OCI-LY7 (cell line): ENCODE measurements around the gene WDR43. TPM values are rescaled to one million over a fixed set of nuclear protein-coding genes. Genes with fewer than 3 reads are reported as not detected.

Source experiments
- BruUV-seq: library from RNA; stranded (reverse); fragments of 400-500 nt; replicated peaks from 2 replicates; lab custom pipeline; 2021; lab: Mats Ljungman, UMichigan
- CTCF ChIA-PET: fragments of 300-600 bp; sonication (Branson Sonifier 250); formaldehyde crosslinking; loops from one replicate; lab custom pipeline; 2022; ENCODE audit warnings: antibody characterized with exemption; ENCODE audit not compliant: unreplicated experiment; lab: Charles Lee
- POLR2A ChIA-PET: fragments of 300-600 bp; sonication (Branson Sonifier 250); formaldehyde crosslinking; loops from one replicate; lab custom pipeline; 2022; ENCODE audit warnings: antibody characterized with exemption; lab: Charles Lee
- DNase-seq: peaks from one replicate; pipeline ENCODE4 v3.0.0-alpha.2; 2015; ENCODE audit warnings: low spot score
- H2AFZ ChIP-seq: fragments of 200-600 bp; sonication (generic), shearing (Covaris generic); 2 replicates; pipeline ENCODE4 v1.6.1; 2014; ENCODE audit warnings: mild to moderate bottlenecking, antibody characterized with exemption, low read length, moderate library complexity
- H3K27ac ChIP-seq: fragments of 200-600 bp; sonication (generic); 2 replicates; pipeline ENCODE4 v1.5.1; 2014; ENCODE audit warnings: mixed run types, low read depth, mild to moderate bottlenecking, moderate library complexity, low read length, inconsistent platforms; ENCODE audit not compliant: poor library complexity, severe bottlenecking
- H3K36me3 ChIP-seq: fragments of 200-600 bp; sonication (generic); 2 replicates; pipeline ENCODE4 v1.6.1; 2014; ENCODE audit warnings: mild to moderate bottlenecking, antibody characterized with exemption, low read length, moderate library complexity, mixed read lengths; ENCODE audit not compliant: insufficient read depth
- H3K4me1 ChIP-seq: fragments of 200-600 bp; sonication (generic); 2 replicates; pipeline ENCODE4 v1.5.1; 2014; ENCODE audit warnings: mild to moderate bottlenecking, low read length; ENCODE audit not compliant: insufficient read depth, poor library complexity, severe bottlenecking
- H3K4me2 ChIP-seq: fragments of 200-600 bp; sonication (generic); 2 replicates; pipeline ENCODE4 v1.6.1; 2014; ENCODE audit warnings: mild to moderate bottlenecking, low read length
- H3K4me3 ChIP-seq: fragments of 200-600 bp; sonication (generic); 2 replicates; pipeline ENCODE4 v1.5.1; 2014; ENCODE audit warnings: mild to moderate bottlenecking, low read depth, low read length; ENCODE audit not compliant: poor library complexity, severe bottlenecking
- H3K79me2 ChIP-seq: fragments of 200-600 bp; sonication (generic); 2 replicates; pipeline ENCODE4 v1.6.1; 2016; ENCODE audit warnings: low read depth, mild to moderate bottlenecking, low read length, moderate library complexity, mixed read lengths; ENCODE audit not compliant: insufficient read depth
- H3K9me2 ChIP-seq: fragments of 200-600 bp; sonication (generic); 2 replicates; pipeline ENCODE4 v1.6.1; 2016; ENCODE audit warnings: mild to moderate bottlenecking, low read length, mixed read lengths; ENCODE audit not compliant: insufficient read depth
- H3K9me3 ChIP-seq: fragments of 200-600 bp; sonication (generic); 2 replicates; pipeline ENCODE4 v1.6.1; 2014; ENCODE audit warnings: mild to moderate bottlenecking, mixed run types, low read length, mixed read lengths
- H4K20me1 ChIP-seq: fragments of 200-600 bp; sonication (generic); 2 replicates; pipeline ENCODE4 v1.6.1; 2014; ENCODE audit warnings: mild to moderate bottlenecking, antibody characterized with exemption, low read length, moderate library complexity, mixed read lengths; ENCODE audit not compliant: insufficient read depth
- CTCF ChIP-seq: fragments of 200-600 bp; sonication (generic); conservative IDR thresholded peaks from 2 replicates; pipeline ENCODE4 v1.5.1; 2014; ENCODE audit warnings: mild to moderate bottlenecking, antibody characterized with exemption, low read length, moderate library complexity, mixed read lengths
- EZH2phosphoT487 ChIP-seq: fragments of 200-600 bp; sonication (generic); IDR thresholded peaks from 2 replicates; pipeline ENCODE4 v1.6.1; 2018; ENCODE audit warnings: low read depth, borderline replicate concordance, mild to moderate bottlenecking, mixed run types, antibody characterized with exemption, low read length, moderate library complexity, mixed read lengths
- intact Hi-C: fragments of 100-400 bp; cut with micrococcal nuclease; formaldehyde crosslinking; loops from one replicate; pipeline ENCODE4 v1.10.0; 2022; ENCODE audit not compliant: unreplicated experiment
- total RNA-seq, 2 experiments: library from RNA; depleted of rRNA in 1 of 2; stranded (reverse); fragments of >200 nt in 1 of 2; shearing (Covaris generic) in 1 of 2; gene quantifications; 2 replicates each; pipeline ENCODE4 v1.2.3, GENCODE V29; 2014 to 2022

WDR43 gene
- total RNA-seq, 2 experiments from 2014 or later: 78.8 to 111 TPM

GRCh38 chr2:28956415-28956826 is 62.0 kb downstream of the WDR43 start:
- Histone ChIP-seq H2AFZ (no peak overlapping the region), H3K27ac (no peak overlapping the region), H3K9me3 (no peaks in the 10 kb centered on the region), H3K36me3 (no peaks in the 10 kb centered on the region), H3K4me3 (no peak overlapping the region), H3K4me2 (no peak overlapping the region), H3K9me2 (no peaks in the 10 kb centered on the region), H4K20me1 (no peaks in the 10 kb centered on the region), H3K79me2 (no peaks in the 10 kb centered on the region), H3K4me1 (no peaks in the 10 kb centered on the region)
- intact Hi-C loops: no loop called here
- TF ChIP-seq CTCF (no peak), EZH2phosphoT487 (no peak)
- CTCF ChIA-PET: no interaction called here
- no peak for DNase-seq
- POLR2A ChIA-PET: interaction anchor here (0.6 to 1.0 kb wide), 2 partner anchors 164 to 304 kb away, joined by 3 read pairs; no protein-coding TSS in a partner anchor
- BruUV-seq: no TSS peak

- POLR2A ChIA-PET: no interaction called here
- Histone ChIP-seq H3K4me2 (no peak overlapping the region), H3K9me3 (no peaks in the 10 kb centered on the region), H3K36me3 (no peaks in the 10 kb centered on the region), H3K4me3 (no peak overlapping the region), H3K79me2 (no peaks in the 10 kb centered on the region), H3K9me2 (no peaks in the 10 kb centered on the region), H3K4me1 (no peaks in the 10 kb centered on the region), H3K27ac (no peak overlapping the region), H4K20me1 (no peaks in the 10 kb centered on the region), H2AFZ (no peak overlapping the region)
- CTCF ChIA-PET: no interaction called here
- no peak for DNase-seq
- TF ChIP-seq EZH2phosphoT487 (no peak), CTCF (0 out of 2 replicates have a peak, but pooled peaks have one; percentile 11)
- BruUV-seq: no TSS peak
- intact Hi-C loops: no loop called here
These were observed 62.4 kb downstream of the WDR43 start for GRCh38 chr2:28956890-28957289.

GRCh38 chr2:28958689-28959088 is 64.2 kb downstream of the WDR43 start:
- CTCF ChIA-PET: no interaction called here
- TF ChIP-seq EZH2phosphoT487: no peak
- peak; percentile 82 for TF ChIP-seq CTCF
- H3K27ac ChIP-seq: no peak overlapping the region
- intact Hi-C loops: loop anchor here (1.0 kb wide), 1 partner anchor 239 kb away; no protein-coding TSS in a partner anchor
- H2AFZ ChIP-seq: no peak overlapping the region
- DNase-seq: peak; percentile 63
- no peaks in the 10 kb centered on the region for H3K79me2 ChIP-seq
- H3K4me3 ChIP-seq: no peak overlapping the region
- H3K36me3 ChIP-seq: no peaks in the 10 kb centered on the region
- no peaks in the 10 kb centered on the region for H3K9me3 ChIP-seq
- H3K9me2 ChIP-seq: no peaks in the 10 kb centered on the region
- no peak overlapping the region for H3K4me2 ChIP-seq
- no peaks in the 10 kb centered on the region for H3K4me1 ChIP-seq
- BruUV-seq: no TSS peak
- POLR2A ChIA-PET: no interaction called here
- no peaks in the 10 kb centered on the region for H4K20me1 ChIP-seq
